HTR-8/SVneo (cell line): ENCODE results near the gene POMT2.
"Not testable (repeated sequence)": the region's sequence is repeated elsewhere in the genome, so short reads cannot be mapped to it uniquely, and the experiment has no call there.

ENCODE experiments used
- DNase-seq: peaks from one replicate; pipeline ENCODE4 v3.0.0; 2011; ENCODE audit warnings: low spot score, mixed read lengths; ENCODE audit not compliant: insufficient read length
- FAIRE-seq: peaks from 2 replicates; lab custom pipeline; 2011; peaks lifted over from hg19 to GRCh38; lab: Jason Lieb, UNC

POMT2 gene

GRCh38 chr14:77327111-77327510 lies 6.4 kb upstream of the POMT2 start:
- FAIRE-seq (no peak), DNase-seq (no peak)

GRCh38 chr14:77325746-77326094 lies 5.0 kb upstream of the POMT2 start:
- no peak for DNase-seq
- FAIRE-seq = peak; percentile 80

- FAIRE-seq = no peak
- DNase-seq = no peak
Measured at GRCh38 chr14:77324816-77325745, 4.4 kb upstream of the POMT2 start.

- FAIRE-seq = no peak
- DNase-seq = no peak
Measured at GRCh38 chr14:77324289-77324688, 3.6 kb upstream of the POMT2 start.

- FAIRE-seq (no peak), DNase-seq (no peak)
Measured at GRCh38 chr14:77323571-77323970, 2.9 kb upstream of the POMT2 start.

- FAIRE-seq (no peak), DNase-seq (no peak)
Measured at GRCh38 chr14:77322951-77323350, 2.3 kb upstream of the POMT2 start.

GRCh38 chr14:77322250-77322902 lies 1.7 kb upstream of the POMT2 start:
- FAIRE-seq (peak; percentile 26), DNase-seq (no peak)

GRCh38 chr14:77319422-77319821 lies 1.3 kb downstream of the POMT2 start:
- FAIRE-seq = peak; percentile 64

GRCh38 chr14:77318756-77319155 lies 1.9 kb downstream of the POMT2 start:
- FAIRE-seq, DNase-seq: not testable (repeated sequence)

More at GRCh38 chr14:77319422-77319821, 1.3 kb downstream of the POMT2 start:
- DNase-seq = no peak

- DNase-seq (no peak), FAIRE-seq (no peak)
Measured at GRCh38 chr14:77318006-77318553, 2.6 kb downstream of the POMT2 start.

GRCh38 chr14:77316872-77317301 lies 3.8 kb downstream of the POMT2 start:
- FAIRE-seq = no peak
- DNase-seq = no peak

- DNase-seq (no peak), FAIRE-seq (no peak)
Measured at GRCh38 chr14:77316195-77316505, 4.5 kb downstream of the POMT2 start.

- FAIRE-seq = peak; percentile 44
- no peak for DNase-seq
Measured at GRCh38 chr14:77314539-77315457, 5.9 kb downstream of the POMT2 start.

- FAIRE-seq (peak; percentile 98), DNase-seq (peak; percentile 87)
Measured at GRCh38 chr14:77314043-77314442, 6.6 kb downstream of the POMT2 start.

GRCh38 chr14:77313371-77313770 lies 7.3 kb downstream of the POMT2 start:
- FAIRE-seq (no peak), DNase-seq (no peak)

GRCh38 chr14:77311217-77311616 lies 9.5 kb downstream of the POMT2 start:
- FAIRE-seq (peak; percentile 28), DNase-seq (no peak)

- DNase-seq (no peak), FAIRE-seq (peak; percentile 38)
Measured at GRCh38 chr14:77310026-77310425, 10.7 kb downstream of the POMT2 start.

- FAIRE-seq (peak; percentile 60), DNase-seq (no peak)
Measured at GRCh38 chr14:77309131-77309530, 11.6 kb downstream of the POMT2 start.

- DNase-seq (no peak), FAIRE-seq (peak; percentile 4)
Measured at GRCh38 chr14:77306851-77307496, 13.7 kb downstream of the POMT2 start.

GRCh38 chr14:77306416-77306815 lies 14.3 kb downstream of the POMT2 start:
- DNase-seq = no peak
- no peak for FAIRE-seq
